Lower leg skin (tissue), 4 donors: ENCODE results near the gene SAMD13. TPM values are rescaled to one million over a fixed set of nuclear protein-coding genes. Genes with fewer than 3 reads are reported as not detected.

Source experiments
- DNase-seq, 2 donors: peaks; one replicate each; pipeline ENCODE4 v3.0.0-alpha.2; 2019; ENCODE audit warnings: low spot score in 2 of 2
- H3K4me3 ChIP-seq: fragments of 200-600 bp; sonication (generic); 2 replicates; pipeline ENCODE4 v1.5.1; 2017; ENCODE audit warnings: mild to moderate bottlenecking, low read depth; ENCODE audit not compliant: poor library complexity, severe bottlenecking
- POLR2A ChIP-seq, 2 donors: fragments of 450-650 bp; IDR thresholded peaks; one replicate each; pipeline ENCODE4 v1.6.1; 2016 to 2017; ENCODE audit warnings: antibody characterized with exemption in 2 of 2, mild to moderate bottlenecking in 1 of 2, moderate library complexity in 1 of 2
- WGBS, 2 donors: methylation state at CpG; one replicate each; pipeline ENCODE4 v1.1.5; 2018; 5-methylcytosine and 5-hydroxymethylcytosine counted together
- intact Hi-C: fragments of 100-400 bp; cut with DNase I; formaldehyde crosslinking; loops from one replicate; pipeline ENCODE4 v1.15.0; 2023; ENCODE audit warnings: low total_unique reads
- total RNA-seq, 4 donors: library from RNA; depleted of rRNA; stranded (reverse); fragments of >200 nt; gene quantifications; one replicate each; pipeline ENCODE4 v1.1.0, GENCODE V29; 2016
- TF ChIP-seq, protein P1 (sequence below), 3 donors: fragments of 450-650 bp; IDR thresholded peaks; one replicate each; pipeline ENCODE4 v1.5.1; 2016; ENCODE audit warnings: antibody characterized with exemption in 3 of 3, mild to moderate bottlenecking in 3 of 3, moderate library complexity in 2 of 3

SAMD13 gene
- total RNA-seq, 4 donors from 2014 or later, result 0.88 to 1.1 TPM; not detected in 2

DNA sequence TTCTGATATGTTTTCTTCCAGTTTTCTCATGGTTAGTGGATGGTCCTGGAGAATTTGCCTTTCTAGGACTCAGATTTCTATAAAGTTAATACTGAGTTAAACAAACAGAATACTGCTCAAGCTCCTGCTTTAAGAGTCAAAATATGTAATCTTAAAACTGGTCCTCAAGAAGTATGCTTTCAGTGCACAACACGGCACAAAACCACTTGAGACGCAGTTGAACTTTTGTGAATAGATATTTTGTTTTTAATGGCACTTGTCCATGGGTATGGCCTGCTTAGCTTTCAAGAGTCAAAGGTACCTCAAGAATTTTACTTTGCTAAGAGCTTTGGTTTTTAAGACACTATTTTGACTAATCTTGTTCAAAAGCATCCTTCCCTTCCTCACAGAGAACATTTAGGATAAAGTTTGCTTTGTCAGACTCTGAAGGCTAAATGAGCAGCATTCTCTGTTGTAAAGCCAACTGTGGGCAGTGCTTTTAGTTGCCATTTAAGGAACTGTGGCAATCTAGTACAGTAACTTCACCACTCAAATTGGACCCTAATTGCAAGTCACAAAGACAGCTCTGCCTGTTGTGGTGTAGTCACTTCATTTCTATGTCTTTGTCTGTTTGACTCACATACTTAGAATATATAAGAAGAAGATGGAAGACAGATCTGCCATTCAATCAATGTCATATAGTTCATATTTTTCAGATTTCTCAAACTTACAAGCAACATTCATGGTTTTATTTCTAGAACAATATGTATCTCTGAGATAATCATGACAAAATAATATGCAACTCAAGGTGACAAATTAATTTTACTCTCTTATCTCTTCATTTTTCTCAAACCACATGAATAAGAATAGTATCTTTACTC, 28.8 kb downstream of the SAMD13 start:
- intact Hi-C loops, result no loop called here
- TF ChIP-seq POLR2A (IDR thresholded peaks at IDR 0.05), result no peak
- TF ChIP-seq, protein P1, sequence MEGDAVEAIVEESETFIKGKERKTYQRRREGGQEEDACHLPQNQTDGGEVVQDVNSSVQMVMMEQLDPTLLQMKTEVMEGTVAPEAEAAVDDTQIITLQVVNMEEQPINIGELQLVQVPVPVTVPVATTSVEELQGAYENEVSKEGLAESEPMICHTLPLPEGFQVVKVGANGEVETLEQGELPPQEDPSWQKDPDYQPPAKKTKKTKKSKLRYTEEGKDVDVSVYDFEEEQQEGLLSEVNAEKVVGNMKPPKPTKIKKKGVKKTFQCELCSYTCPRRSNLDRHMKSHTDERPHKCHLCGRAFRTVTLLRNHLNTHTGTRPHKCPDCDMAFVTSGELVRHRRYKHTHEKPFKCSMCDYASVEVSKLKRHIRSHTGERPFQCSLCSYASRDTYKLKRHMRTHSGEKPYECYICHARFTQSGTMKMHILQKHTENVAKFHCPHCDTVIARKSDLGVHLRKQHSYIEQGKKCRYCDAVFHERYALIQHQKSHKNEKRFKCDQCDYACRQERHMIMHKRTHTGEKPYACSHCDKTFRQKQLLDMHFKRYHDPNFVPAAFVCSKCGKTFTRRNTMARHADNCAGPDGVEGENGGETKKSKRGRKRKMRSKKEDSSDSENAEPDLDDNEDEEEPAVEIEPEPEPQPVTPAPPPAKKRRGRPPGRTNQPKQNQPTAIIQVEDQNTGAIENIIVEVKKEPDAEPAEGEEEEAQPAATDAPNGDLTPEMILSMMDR (IDR thresholded peaks at IDR 0.05), result no peak
- no peak overlapping the region for H3K4me3 ChIP-seq
- WGBS, 2 donors, result 78 to 89% methylated on average over 2 of the region's 2 CpGs
- DNase-seq, result no peak

DNA sequence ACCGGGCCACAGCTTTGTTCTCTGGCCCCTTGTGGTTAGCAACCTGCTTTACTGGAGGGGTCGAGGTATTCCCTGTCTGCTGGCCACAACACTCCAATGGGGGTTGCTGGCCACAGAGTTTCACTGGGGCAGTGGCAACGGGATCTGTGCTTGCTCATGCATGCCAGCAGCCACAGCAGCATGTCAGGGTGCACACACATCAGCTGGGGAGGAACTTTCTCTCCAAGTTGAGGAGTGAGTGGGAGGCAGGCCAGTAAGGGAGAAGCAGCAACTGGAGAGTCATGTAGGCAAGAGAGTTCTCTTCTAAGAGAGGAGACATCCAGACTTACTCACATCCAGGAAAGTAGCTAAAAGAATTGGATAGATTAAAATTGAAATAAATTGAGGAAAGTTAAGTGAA, 38.0 kb downstream of the SAMD13 start:
- DNase-seq, result no peak
- TF ChIP-seq POLR2A (IDR thresholded peaks at IDR 0.05), result no peak
- TF ChIP-seq, protein P1 (IDR thresholded peaks at IDR 0.05), result no peak
- intact Hi-C loops, result no loop called here
- 69 to 81% methylated on average over 3 of the region's 3 CpGs for WGBS, 2 donors
- no peak overlapping the region for H3K4me3 ChIP-seq

GRCh38 chr1:84344286-84344685, 42.8 kb downstream of the SAMD13 start:
- H3K4me3 ChIP-seq, result no peak overlapping the region
- DNase-seq, result no peak
- WGBS, 2 donors, result 85 to 90% methylated on average over 1 of the region's 1 CpG
- intact Hi-C loops, result no loop called here
- TF ChIP-seq, protein P1 (IDR thresholded peaks at IDR 0.05), result no peak
- TF ChIP-seq POLR2A (IDR thresholded peaks at IDR 0.05), result no peak

DNA sequence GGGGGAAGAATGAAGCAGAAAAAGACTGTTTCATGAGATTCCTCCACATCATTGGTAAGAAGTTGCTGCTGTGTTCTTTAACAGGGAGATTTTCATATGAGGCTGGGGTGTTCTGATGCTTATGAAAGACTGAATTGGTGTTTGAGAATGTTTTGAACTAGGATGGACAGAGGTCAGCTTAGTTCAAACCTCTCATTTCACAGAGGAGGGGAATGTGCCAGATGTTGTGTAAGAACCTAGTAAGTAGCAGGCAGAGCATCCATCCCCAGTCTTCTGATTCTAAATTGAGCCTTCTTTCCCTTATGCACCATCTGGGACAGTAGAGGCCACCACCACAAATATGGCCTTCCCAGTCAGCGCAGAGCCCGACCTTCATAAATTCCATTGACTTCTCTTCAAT, 43.7 kb downstream of the SAMD13 start:
- no peak overlapping the region for H3K4me3 ChIP-seq
- TF ChIP-seq, protein P1 (IDR thresholded peaks at IDR 0.05), result no peak
- TF ChIP-seq POLR2A (IDR thresholded peaks at IDR 0.05), result no peak
- no peak for DNase-seq
- intact Hi-C loops, result no loop called here
- 95 to 100% methylated on average over 2 of the region's 2 CpGs for WGBS, 2 donors

GRCh38 chr1:84347271-84347931, 45.9 kb downstream of the SAMD13 start:
- intact Hi-C loops, result no loop called here

More at GRCh38 chr1:84347271-84347931, 45.9 kb downstream of the SAMD13 start:
- no peak for DNase-seq
- H3K4me3 ChIP-seq, result no peak overlapping the region
- 63 to 64% methylated on average over 6 of the region's 6 CpGs for WGBS, 2 donors
- TF ChIP-seq, protein P1 (IDR thresholded peaks at IDR 0.05), result no peak
- no peak for TF ChIP-seq POLR2A (IDR thresholded peaks at IDR 0.05)
